Left lung (tissue), 10 donors: ENCODE measurements around the gene CEP170. TPM values are rescaled to one million over a fixed set of nuclear protein-coding genes. Genes with fewer than 3 reads are reported as not detected.
"Not testable (repeated sequence)": the region's sequence is repeated elsewhere in the genome, so short reads cannot be mapped to it uniquely, and the experiment has no call there.

ENCODE experiments used
- ATAC-seq: fragments of 200-7000 bp; cut with Tn5 transposase; one replicate; pipeline ENCODE4 v1.9.1; 2020; ENCODE audit warnings: moderate library complexity
- DNase-seq, 4 donors: peaks; one replicate each; pipeline ENCODE4 v3.0.0-alpha.2; 2013 to 2020
- H3K27ac ChIP-seq, 2 donors: fragments of 200-600 bp; sonication (generic) in 1 of 2; one replicate each; pipeline versions ENCODE4 v1.5.0 to v1.8.0; 2020 to 2021
- H3K27me3 ChIP-seq, 2 donors: fragments of 200-600 bp; sonication (generic) in 1 of 2; one replicate each; pipeline versions ENCODE4 v1.5.0 to v1.8.0; 2020 to 2021
- H3K36me3 ChIP-seq, 2 donors: fragments of 200-600 bp; sonication (generic) in 1 of 2; one replicate each; pipeline versions ENCODE4 v1.5.0 to v1.8.0; 2020 to 2021
- H3K4me1 ChIP-seq, 2 donors: fragments of 200-600 bp; one replicate each; pipeline ENCODE4 v1.8.0; 2021
- H3K4me3 ChIP-seq, 2 donors: fragments of 200-600 bp; sonication (generic) in 1 of 2; one replicate each; pipeline versions ENCODE4 v1.5.0 to v1.8.0; 2020 to 2021; ENCODE audit warnings: mild to moderate bottlenecking in 1 of 2
- H3K9me3 ChIP-seq, 2 donors: fragments of 200-600 bp; sonication (generic) in 1 of 2; one replicate each; pipeline versions ENCODE4 v1.5.0 to v1.8.0; 2020 to 2021
- CTCF ChIP-seq, 2 donors: fragments of 200-600 bp; sonication (generic) in 1 of 2; IDR thresholded peaks; one replicate each; pipeline versions ENCODE4 v1.5.0 to v1.8.0; 2021; ENCODE audit warnings: antibody characterized with exemption in 2 of 2
- intact Hi-C, 2 donors: fragments of 100-400 bp; cut with DNase I; formaldehyde crosslinking; loops; one replicate each; pipeline versions ENCODE4 v1.11.2 to v1.14.2; 2022
- polyA plus RNA-seq, 6 donors: library from polyadenylated mRNA; unstranded; fragments of 120-200 nt; gene quantifications; one replicate each; pipeline ENCODE4 v1.2.1, GENCODE V29; 2013; ENCODE audit not compliant: insufficient read length in 6 of 6
- total RNA-seq, 2 donors: library from RNA; stranded (reverse); fragmentation: NEBNext Ultra II Directional; extraction: Animal tissue kit (Norgen Biotek cat#: 25700); gene quantifications; one replicate each; pipeline ENCODE4 v1.2.1, GENCODE V29; 2021
- donor health status: DM: no; HTN: yes; CAD: no.
- donor health status: DM: no; HTN: no; CAD: no.

CEP170 gene
- total and polyA plus RNA-seq, 8 donors: 60.8 to 111 (median 74.2) TPM

DNA sequence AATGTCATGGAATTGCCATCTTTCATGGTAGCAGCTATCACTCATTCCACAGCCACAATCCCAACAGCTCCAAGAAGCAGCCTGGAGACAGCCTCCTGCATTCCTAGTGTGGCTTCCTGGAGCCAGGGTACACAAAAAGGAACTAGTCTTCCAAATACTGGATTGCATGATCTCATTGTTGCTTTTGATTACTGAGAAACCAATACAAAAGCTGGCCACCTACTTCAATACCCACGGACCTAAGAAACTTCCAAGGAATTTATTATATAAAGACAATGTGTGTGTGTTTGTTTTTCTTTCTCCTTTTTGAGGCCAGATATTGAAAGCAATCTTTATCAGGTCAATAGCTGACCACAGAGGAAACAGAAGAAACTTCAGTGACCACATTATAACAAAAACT lies 25.6 kb downstream of the CEP170 start:
- H3K27me3 ChIP-seq: no peaks in the 10 kb centered on the region
- peaks cover 5 to 37% of the 10 kb centered on the region in 2 donors for H3K9me3 ChIP-seq
- TF ChIP-seq CTCF (IDR thresholded peaks at IDR 0.05): no peak
- no peaks in the 10 kb centered on the region for H3K4me1 ChIP-seq
- no peak overlapping the region for H3K27ac ChIP-seq
- no peak for DNase-seq
- intact Hi-C loops: no loop called here
- peaks cover 0 to 20% of the 10 kb centered on the region in 2 donors for H3K36me3 ChIP-seq
- no peak for ATAC-seq
- no peak overlapping the region for H3K4me3 ChIP-seq

DNA sequence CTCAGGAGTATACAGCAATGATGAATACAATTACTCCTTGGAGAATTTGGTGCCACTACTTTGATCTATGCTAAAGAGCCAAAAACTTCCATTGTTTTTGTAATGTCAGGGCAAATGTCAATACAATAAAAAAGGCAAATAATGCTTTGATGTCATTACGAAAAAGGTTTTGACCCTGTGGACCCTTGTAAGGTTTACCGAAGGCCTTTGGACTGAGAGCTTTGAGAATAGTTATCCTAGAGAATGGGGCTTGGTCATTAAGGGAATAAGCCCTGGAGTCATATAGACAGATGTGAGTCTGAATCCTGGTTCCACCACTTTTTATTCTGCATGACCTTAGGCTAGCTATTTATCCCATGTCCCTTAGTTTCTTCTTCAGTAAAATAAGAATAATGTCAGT lies 27.5 kb downstream of the CEP170 start:
- peaks cover 5 to 35% of the 10 kb centered on the region in 2 donors for H3K9me3 ChIP-seq
- H3K27me3 ChIP-seq: no peaks in the 10 kb centered on the region
- intact Hi-C loops: no loop called here
- H3K27ac ChIP-seq: no peak overlapping the region
- DNase-seq (no peak), ATAC-seq (no peak)
- H3K4me3 ChIP-seq: no peak overlapping the region
- H3K36me3 ChIP-seq: peaks cover 0 to 38% of the 10 kb centered on the region in 2 donors
- TF ChIP-seq CTCF (IDR thresholded peaks at IDR 0.05): no peak
- H3K4me1 ChIP-seq: no peaks in the 10 kb centered on the region

DNA sequence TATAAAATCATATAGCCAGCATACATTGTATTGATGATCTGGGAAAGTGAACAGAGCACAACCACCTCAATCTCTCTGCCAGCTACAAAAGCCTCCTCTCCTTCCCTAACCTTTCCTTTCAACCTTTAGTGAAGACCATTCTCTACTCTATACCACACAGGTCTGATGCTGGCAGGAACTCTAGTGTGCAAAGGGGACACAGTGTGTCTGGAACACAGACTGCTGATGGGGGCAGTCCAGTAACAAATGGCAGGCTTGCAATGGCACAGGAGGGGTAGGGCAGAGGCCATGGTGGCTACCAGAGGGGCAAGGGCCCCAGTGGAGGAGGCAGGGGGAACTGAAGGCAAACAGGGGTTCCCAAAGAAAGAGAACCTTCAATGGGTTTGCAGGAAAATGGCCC lies 37.0 kb downstream of the CEP170 start:
- Histone ChIP-seq H3K4me1 (peaks cover under 1 to 8% of the 10 kb centered on the region in 2 donors), H3K27me3 (no peaks in the 10 kb centered on the region), H3K36me3 (peaks cover 0 to 47% of the 10 kb centered on the region in 2 donors), H3K9me3 (no peaks in the 10 kb centered on the region), H3K27ac (no peak overlapping the region), H3K4me3 (no peak overlapping the region)
- DNase-seq (no peak), ATAC-seq (no peak)
- intact Hi-C loops: no loop called here
- no peak for TF ChIP-seq CTCF (IDR thresholded peaks at IDR 0.05)

DNA sequence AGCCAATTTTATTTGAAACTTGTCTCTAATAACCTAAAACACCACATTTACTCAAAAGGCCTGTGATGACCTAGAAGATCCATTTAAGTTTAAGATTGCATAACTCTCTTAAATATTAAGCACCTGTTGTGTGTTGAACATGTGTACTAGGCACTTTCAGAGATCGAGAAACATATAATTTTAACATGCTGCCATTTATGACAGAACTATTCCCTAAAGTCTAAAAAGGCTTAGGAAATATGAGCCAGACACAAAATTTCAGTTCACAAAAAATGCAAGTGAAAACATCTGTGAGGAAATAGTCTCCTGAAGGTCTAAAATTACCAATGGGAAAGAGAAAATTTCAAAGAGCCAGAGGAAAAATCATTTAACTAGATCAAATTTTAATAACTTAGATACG lies 37.7 kb downstream of the CEP170 start:
- Histone ChIP-seq H3K9me3 (no peaks in the 10 kb centered on the region), H3K4me3 (no peak overlapping the region), H3K27me3 (no peaks in the 10 kb centered on the region), H3K36me3 (peaks cover 0 to 40% of the 10 kb centered on the region in 2 donors), H3K4me1 (peaks cover 6 to 14% of the 10 kb centered on the region in 2 donors), H3K27ac (no peak overlapping the region)
- no peak for ATAC-seq
- intact Hi-C loops: no loop called here
- TF ChIP-seq CTCF (IDR thresholded peaks at IDR 0.05): no peak
- no peak for DNase-seq

DNA sequence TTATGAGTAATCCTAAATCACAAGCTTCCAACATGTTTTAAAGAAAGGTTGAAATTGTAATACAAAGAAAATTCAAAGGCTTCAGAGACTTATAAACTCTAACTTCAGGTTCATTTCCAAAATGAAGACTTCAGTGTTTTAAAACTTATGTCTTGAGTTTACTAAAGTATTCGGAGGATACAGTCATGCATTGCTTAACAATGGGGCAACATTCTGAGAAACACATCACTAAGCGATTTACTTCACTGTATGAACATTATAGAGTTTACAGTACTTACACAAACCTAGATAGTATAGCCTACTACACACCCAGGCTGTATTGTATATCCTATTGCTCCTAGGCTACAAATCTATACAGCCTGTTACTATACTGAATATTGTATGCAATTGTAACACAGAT lies 38.3 kb downstream of the CEP170 start:
- TF ChIP-seq CTCF (IDR thresholded peaks at IDR 0.05): no peak
- Histone ChIP-seq H3K9me3 (no peaks in the 10 kb centered on the region), H3K4me1 (peaks cover 6 to 19% of the 10 kb centered on the region in 2 donors), H3K27ac (no peak overlapping the region), H3K36me3 (peaks cover 0 to 37% of the 10 kb centered on the region in 2 donors), H3K4me3 (no peak overlapping the region), H3K27me3 (no peaks in the 10 kb centered on the region)
- intact Hi-C loops: no loop called here
- DNase-seq: no peak
- ATAC-seq: no peak

DNA sequence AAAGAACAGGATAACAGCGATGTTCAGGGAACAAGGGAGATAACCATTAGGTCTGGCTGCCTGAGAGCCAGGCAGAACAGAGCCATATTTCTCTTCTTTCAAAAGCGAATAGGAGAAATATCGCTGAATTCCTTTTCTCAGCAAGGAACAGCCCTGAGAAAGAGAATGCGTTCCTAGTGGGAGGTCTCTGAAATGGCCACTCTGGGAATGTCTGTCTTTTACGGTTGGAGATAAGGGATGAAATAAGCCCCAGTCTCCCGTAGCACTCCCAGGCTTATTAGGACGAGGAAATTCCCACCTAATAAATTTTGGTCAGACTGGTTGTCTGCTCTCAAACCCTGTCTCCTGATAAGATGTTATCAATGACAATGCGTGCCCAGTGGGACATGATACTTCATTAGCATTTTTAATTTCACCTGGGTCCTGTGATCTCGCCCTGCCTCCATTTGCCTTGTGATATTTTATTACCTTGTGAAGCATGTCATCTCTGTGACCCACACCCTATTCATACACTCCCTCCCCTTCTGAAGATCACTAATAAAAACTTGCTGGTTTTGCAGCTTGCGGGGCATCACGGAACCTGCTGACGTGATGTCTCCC lies 39.7 kb downstream of the CEP170 start:
- H3K4me1 ChIP-seq: peaks cover 6 to 19% of the 10 kb centered on the region in 2 donors
- H3K27ac ChIP-seq, intact Hi-C loops, H3K4me3 ChIP-seq, H3K27me3 ChIP-seq, DNase-seq, H3K9me3 ChIP-seq, ATAC-seq: not testable (repeated sequence)
- H3K36me3 ChIP-seq: peaks cover 0 to 24% of the 10 kb centered on the region in 2 donors
